Fibroblast of skin of scalp (primary cell): ENCODE data around the gene EOGT.

Source experiments
- DNase-seq: peaks from one replicate; pipeline ENCODE4 v3.0.0-alpha.2; 2013

EOGT gene

GRCh38 chr3:68963376-68963775, 50.1 kb downstream of the EOGT start:
- no peak for DNase-seq

- no peak for DNase-seq
Measured at GRCh38 chr3:68958932-68959331, 54.6 kb downstream of the EOGT start.

GRCh38 chr3:68957895-68958294, 55.6 kb downstream of the EOGT start:
- DNase-seq: no peak

GRCh38 chr3:68953816-68954444, 59.6 kb downstream of the EOGT start:
- DNase-seq: no peak

- no peak for DNase-seq
Measured at GRCh38 chr3:68945225-68945624, 68.3 kb downstream of the EOGT start.

GRCh38 chr3:68943753-68944500, 69.6 kb downstream of the EOGT start:
- DNase-seq: no peak

GRCh38 chr3:68941055-68941454, 72.4 kb downstream of the EOGT start:
- DNase-seq: no peak

GRCh38 chr3:68936856-68937255, 76.6 kb downstream of the EOGT start:
- no peak for DNase-seq

- no peak for DNase-seq
Measured at GRCh38 chr3:68935778-68936177, 77.7 kb downstream of the EOGT start.

GRCh38 chr3:68931406-68932149, 81.9 kb downstream of the EOGT start:
- no peak for DNase-seq
